GM18907 (cell line): ENCODE measurements around the gene CKS2.
"Not testable (repeated sequence)": the region's sequence is repeated elsewhere in the genome, so short reads cannot be mapped to it uniquely, and the experiment has no call there.

Experiments
- ATAC-seq: cut with Tn5 transposase; IDR thresholded peaks from one replicate; pipeline ENCODE4 v1.9.1; 2021; ENCODE audit warnings: mild to moderate bottlenecking, moderate library complexity; ENCODE audit not compliant: unreplicated experiment

Gene CKS2

GRCh38 chr9:89309608-89310474, 1.2 kb upstream of the CKS2 start:
- ATAC-seq, result no peak

GRCh38 chr9:89311346-89312221, 589 bp downstream of the CKS2 start:
- ATAC-seq, result no peak

- no peak for ATAC-seq
Measured at GRCh38 chr9:89312222-89312571, 1.2 kb downstream of the CKS2 start.

GRCh38 chr9:89313842-89314241, 2.8 kb downstream of the CKS2 start:
- ATAC-seq, result no peak

- ATAC-seq, result no peak
Measured at GRCh38 chr9:89314955-89315354, 4.0 kb downstream of the CKS2 start.

GRCh38 chr9:89315482-89315881, 4.5 kb downstream of the CKS2 start:
- no peak for ATAC-seq

GRCh38 chr9:89317282-89317681, 6.3 kb downstream of the CKS2 start:
- no peak for ATAC-seq

GRCh38 chr9:89318123-89319014, 7.4 kb downstream of the CKS2 start, which contains the start of gene SECISBP2:
Gene SECISBP2 (plus strand): TSS chr9:89318500. CDS start chr9:89318577, 77 bp downstream.
- peak; percentile 93 for ATAC-seq

- ATAC-seq, result no peak
Measured at GRCh38 chr9:89319015-89319905, 8.3 kb downstream of the CKS2 start.

GRCh38 chr9:89323390-89323789, 12.4 kb downstream of the CKS2 start:
- ATAC-seq, result no peak

GRCh38 chr9:89325733-89326132, 14.7 kb downstream of the CKS2 start:
- ATAC-seq, result no peak

- ATAC-seq, result no peak
Measured at GRCh38 chr9:89328064-89328463, 17.1 kb downstream of the CKS2 start.

- no peak for ATAC-seq
Measured at GRCh38 chr9:89329917-89330316, 18.9 kb downstream of the CKS2 start.

GRCh38 chr9:89330513-89330912, 19.5 kb downstream of the CKS2 start:
- no peak for ATAC-seq

GRCh38 chr9:89339807-89340206, 28.8 kb downstream of the CKS2 start:
- no peak for ATAC-seq

GRCh38 chr9:89340332-89340731, 29.3 kb downstream of the CKS2 start:
- no peak for ATAC-seq

- ATAC-seq, result no peak
Measured at GRCh38 chr9:89342213-89342612, 31.2 kb downstream of the CKS2 start.

- ATAC-seq, result no peak
Measured at GRCh38 chr9:89342948-89343347, 32.0 kb downstream of the CKS2 start.

- ATAC-seq, result not testable (repeated sequence)
Measured at GRCh38 chr9:89343812-89344211, 32.8 kb downstream of the CKS2 start.

- ATAC-seq, result no peak
Measured at GRCh38 chr9:89345476-89345875, 34.5 kb downstream of the CKS2 start.
